ENCODE results near the gene CTNNBL1. TPM values are rescaled to one million over a fixed set of nuclear protein-coding genes. Genes with fewer than 3 reads are reported as not detected.

CTNNBL1 gene
- total and polyA plus RNA-seq, 2 experiments from 2014 or later: 36.3 to 68.7 TPM

DNA sequence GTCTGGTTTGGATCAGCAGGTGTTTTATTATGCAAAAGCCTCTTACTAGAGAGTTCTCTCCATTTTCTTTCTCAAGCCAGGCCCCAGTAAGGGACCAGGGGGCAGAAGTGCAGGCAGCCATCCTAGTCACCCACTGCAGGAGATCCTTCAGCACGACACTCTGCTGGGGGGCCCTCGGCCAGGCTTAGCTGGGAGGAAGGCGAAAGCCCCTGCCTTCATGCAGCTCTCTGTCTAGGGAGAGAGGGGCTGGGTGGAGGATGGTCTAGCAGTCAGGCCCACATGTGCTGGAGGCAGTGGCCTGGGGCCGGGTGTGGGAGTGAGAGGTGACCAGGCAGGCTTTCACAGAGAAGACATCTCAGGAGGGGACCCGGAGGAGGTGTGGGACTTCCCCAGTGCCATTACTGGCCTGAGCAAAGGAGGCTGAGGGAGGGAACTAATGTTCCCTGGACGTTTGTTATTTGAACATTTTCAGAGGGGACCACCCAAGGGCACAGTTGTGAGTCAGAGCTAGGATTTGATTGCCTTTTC, 175.6 kb downstream of the CTNNBL1 start:
- Histone ChIP-seq H3K4me1 (ENCODE audit: insufficient read depth) (peaks cover 14% of the 10 kb centered on the region), H3F3A (replicated peaks; ENCODE audit: low read depth) (no peaks in the 10 kb centered on the region), H3K4me3 (no peak overlapping the region), H4K20me1 (replicated peaks; ENCODE audit: insufficient read depth) (no peaks in the 10 kb centered on the region), H3K36me3 (ENCODE audit: insufficient read depth) (no peaks in the 10 kb centered on the region), H3K4me2 (peak overlapping the region; percentile 63), H2AFZ (no peak overlapping the region), H3K27ac (ENCODE audit: low read depth) (no peak overlapping the region), H3K79me2 (replicated peaks; ENCODE audit: insufficient read depth) (no peaks in the 10 kb centered on the region), H3K9me2 (ENCODE audit: insufficient read depth) (no peaks in the 10 kb centered on the region), H3K27me3 (ENCODE audit: insufficient read depth) (no peaks in the 10 kb centered on the region)
- Mint-ChIP-seq H3K27ac (peak overlapping the region; percentile 85), H3K9me3 (no peaks in the 10 kb centered on the region), H3K36me3 (ENCODE audit: low read depth) (peaks cover 12% of the 10 kb centered on the region; the same call in 2 of the 3 replicates), H3K4me1 (peaks cover 26% of the 10 kb centered on the region), H3K27me3 (ENCODE audit: insufficient read depth, low read depth, poor library complexity) (peaks cover 6% of the 10 kb centered on the region), H3K4me3 (no peak overlapping the region)
- DNase-seq (ENCODE audit: low spot score) (peak; percentile 44), ATAC-seq (peak; percentile 81)
- no peak for TF ChIP-seq STAT1 (IDR thresholded peaks at IDR 0.05; ENCODE audit: unreplicated experiment)
- no peak for TF ChIP-seq POLR2AphosphoS5 (IDR thresholded peaks at IDR 0.05; ENCODE audit: low read depth)
- no peak for TF ChIP-seq EZH2phosphoT487 (IDR thresholded peaks at IDR 0.05; ENCODE audit: unreplicated experiment)
- TF ChIP-seq, protein P1, sequence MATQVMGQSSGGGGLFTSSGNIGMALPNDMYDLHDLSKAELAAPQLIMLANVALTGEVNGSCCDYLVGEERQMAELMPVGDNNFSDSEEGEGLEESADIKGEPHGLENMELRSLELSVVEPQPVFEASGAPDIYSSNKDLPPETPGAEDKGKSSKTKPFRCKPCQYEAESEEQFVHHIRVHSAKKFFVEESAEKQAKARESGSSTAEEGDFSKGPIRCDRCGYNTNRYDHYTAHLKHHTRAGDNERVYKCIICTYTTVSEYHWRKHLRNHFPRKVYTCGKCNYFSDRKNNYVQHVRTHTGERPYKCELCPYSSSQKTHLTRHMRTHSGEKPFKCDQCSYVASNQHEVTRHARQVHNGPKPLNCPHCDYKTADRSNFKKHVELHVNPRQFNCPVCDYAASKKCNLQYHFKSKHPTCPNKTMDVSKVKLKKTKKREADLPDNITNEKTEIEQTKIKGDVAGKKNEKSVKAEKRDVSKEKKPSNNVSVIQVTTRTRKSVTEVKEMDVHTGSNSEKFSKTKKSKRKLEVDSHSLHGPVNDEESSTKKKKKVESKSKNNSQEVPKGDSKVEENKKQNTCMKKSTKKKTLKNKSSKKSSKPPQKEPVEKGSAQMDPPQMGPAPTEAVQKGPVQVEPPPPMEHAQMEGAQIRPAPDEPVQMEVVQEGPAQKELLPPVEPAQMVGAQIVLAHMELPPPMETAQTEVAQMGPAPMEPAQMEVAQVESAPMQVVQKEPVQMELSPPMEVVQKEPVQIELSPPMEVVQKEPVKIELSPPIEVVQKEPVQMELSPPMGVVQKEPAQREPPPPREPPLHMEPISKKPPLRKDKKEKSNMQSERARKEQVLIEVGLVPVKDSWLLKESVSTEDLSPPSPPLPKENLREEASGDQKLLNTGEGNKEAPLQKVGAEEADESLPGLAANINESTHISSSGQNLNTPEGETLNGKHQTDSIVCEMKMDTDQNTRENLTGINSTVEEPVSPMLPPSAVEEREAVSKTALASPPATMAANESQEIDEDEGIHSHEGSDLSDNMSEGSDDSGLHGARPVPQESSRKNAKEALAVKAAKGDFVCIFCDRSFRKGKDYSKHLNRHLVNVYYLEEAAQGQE (IDR thresholded peaks at IDR 0.05; ENCODE audit: unreplicated experiment): no peak
- no peak for TF ChIP-seq CREB1 (CRISPR knock-in tag; IDR thresholded peaks at IDR 0.05; ENCODE audit: low read depth)
- no peak for TF ChIP-seq ZNF331 (CRISPR knock-in tag; IDR thresholded peaks at IDR 0.05; ENCODE audit: low read depth)
- no peak for TF ChIP-seq JUNB (IDR thresholded peaks at IDR 0.05; ENCODE audit: unreplicated experiment)
- TF ChIP-seq, protein P2, sequence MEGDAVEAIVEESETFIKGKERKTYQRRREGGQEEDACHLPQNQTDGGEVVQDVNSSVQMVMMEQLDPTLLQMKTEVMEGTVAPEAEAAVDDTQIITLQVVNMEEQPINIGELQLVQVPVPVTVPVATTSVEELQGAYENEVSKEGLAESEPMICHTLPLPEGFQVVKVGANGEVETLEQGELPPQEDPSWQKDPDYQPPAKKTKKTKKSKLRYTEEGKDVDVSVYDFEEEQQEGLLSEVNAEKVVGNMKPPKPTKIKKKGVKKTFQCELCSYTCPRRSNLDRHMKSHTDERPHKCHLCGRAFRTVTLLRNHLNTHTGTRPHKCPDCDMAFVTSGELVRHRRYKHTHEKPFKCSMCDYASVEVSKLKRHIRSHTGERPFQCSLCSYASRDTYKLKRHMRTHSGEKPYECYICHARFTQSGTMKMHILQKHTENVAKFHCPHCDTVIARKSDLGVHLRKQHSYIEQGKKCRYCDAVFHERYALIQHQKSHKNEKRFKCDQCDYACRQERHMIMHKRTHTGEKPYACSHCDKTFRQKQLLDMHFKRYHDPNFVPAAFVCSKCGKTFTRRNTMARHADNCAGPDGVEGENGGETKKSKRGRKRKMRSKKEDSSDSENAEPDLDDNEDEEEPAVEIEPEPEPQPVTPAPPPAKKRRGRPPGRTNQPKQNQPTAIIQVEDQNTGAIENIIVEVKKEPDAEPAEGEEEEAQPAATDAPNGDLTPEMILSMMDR (conservative IDR thresholded peaks at IDR 0.05; ENCODE audit: low read depth in 2 of 2): no peak
- no peak for TF ChIP-seq ZNF114 (CRISPR knock-in tag; IDR thresholded peaks at IDR 0.05)

DNA sequence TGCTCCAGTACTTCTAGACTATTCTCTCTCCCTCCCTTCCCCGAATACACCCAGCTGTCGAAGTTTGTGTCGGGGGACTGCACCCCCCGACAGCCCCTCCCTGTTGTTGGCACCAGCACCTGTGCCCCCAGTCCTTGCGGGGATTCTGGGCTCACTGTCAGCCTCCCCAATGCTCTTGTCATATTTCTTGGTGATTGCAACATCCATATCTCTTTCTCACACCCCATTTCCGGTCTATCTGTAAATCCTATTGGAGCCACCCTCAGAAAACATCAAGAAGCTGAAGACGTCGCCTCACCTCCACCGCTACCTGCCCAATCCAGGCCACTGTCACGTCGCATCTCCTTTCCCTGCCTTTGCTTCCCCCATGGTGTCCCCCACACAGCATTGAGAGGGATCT, 176.5 kb downstream of the CTNNBL1 start:
- H4K20me1 ChIP-seq (replicated peaks; ENCODE audit: insufficient read depth): no peaks in the 10 kb centered on the region
- H3K9me3 Mint-ChIP-seq: no peaks in the 10 kb centered on the region
- peaks cover 12% of the 10 kb centered on the region; the same call in 2 of the 3 replicates for H3K36me3 Mint-ChIP-seq (ENCODE audit: low read depth)
- no peaks in the 10 kb centered on the region for H3K9me2 ChIP-seq (ENCODE audit: insufficient read depth)
- H3K27ac Mint-ChIP-seq: peak overlapping the region; percentile 13
- H3K79me2 ChIP-seq (replicated peaks; ENCODE audit: insufficient read depth): no peaks in the 10 kb centered on the region
- H3K4me2 ChIP-seq: no peak overlapping the region
- no peak overlapping the region for H3K4me3 ChIP-seq
- peaks cover 7% of the 10 kb centered on the region for H3K27me3 Mint-ChIP-seq (ENCODE audit: insufficient read depth, low read depth, poor library complexity)
- H3K27me3 ChIP-seq (ENCODE audit: insufficient read depth): no peaks in the 10 kb centered on the region
- H3K4me3 Mint-ChIP-seq: no peak overlapping the region
- DNase-seq (ENCODE audit: low spot score) (no peak), ATAC-seq (no peak)
- no peaks in the 10 kb centered on the region for H3F3A ChIP-seq (replicated peaks; ENCODE audit: low read depth)
- peaks cover 24% of the 10 kb centered on the region for H3K4me1 Mint-ChIP-seq
- H2AFZ ChIP-seq: no peak overlapping the region
- no peaks in the 10 kb centered on the region for H3K36me3 ChIP-seq (ENCODE audit: insufficient read depth)
- peaks cover 14% of the 10 kb centered on the region for H3K4me1 ChIP-seq (ENCODE audit: insufficient read depth)
- no peak overlapping the region for H3K27ac ChIP-seq (ENCODE audit: low read depth)
- TF ChIP-seq ZNF114 (CRISPR knock-in tag; IDR thresholded peaks at IDR 0.05) (no peak), NANOG (IDR thresholded peaks at IDR 0.05; ENCODE audit: borderline replicate concordance) (no peak), JUNB (IDR thresholded peaks at IDR 0.05; ENCODE audit: unreplicated experiment) (no peak), STAT1 (IDR thresholded peaks at IDR 0.05; ENCODE audit: unreplicated experiment) (no peak)
- TF ChIP-seq, protein P3, sequence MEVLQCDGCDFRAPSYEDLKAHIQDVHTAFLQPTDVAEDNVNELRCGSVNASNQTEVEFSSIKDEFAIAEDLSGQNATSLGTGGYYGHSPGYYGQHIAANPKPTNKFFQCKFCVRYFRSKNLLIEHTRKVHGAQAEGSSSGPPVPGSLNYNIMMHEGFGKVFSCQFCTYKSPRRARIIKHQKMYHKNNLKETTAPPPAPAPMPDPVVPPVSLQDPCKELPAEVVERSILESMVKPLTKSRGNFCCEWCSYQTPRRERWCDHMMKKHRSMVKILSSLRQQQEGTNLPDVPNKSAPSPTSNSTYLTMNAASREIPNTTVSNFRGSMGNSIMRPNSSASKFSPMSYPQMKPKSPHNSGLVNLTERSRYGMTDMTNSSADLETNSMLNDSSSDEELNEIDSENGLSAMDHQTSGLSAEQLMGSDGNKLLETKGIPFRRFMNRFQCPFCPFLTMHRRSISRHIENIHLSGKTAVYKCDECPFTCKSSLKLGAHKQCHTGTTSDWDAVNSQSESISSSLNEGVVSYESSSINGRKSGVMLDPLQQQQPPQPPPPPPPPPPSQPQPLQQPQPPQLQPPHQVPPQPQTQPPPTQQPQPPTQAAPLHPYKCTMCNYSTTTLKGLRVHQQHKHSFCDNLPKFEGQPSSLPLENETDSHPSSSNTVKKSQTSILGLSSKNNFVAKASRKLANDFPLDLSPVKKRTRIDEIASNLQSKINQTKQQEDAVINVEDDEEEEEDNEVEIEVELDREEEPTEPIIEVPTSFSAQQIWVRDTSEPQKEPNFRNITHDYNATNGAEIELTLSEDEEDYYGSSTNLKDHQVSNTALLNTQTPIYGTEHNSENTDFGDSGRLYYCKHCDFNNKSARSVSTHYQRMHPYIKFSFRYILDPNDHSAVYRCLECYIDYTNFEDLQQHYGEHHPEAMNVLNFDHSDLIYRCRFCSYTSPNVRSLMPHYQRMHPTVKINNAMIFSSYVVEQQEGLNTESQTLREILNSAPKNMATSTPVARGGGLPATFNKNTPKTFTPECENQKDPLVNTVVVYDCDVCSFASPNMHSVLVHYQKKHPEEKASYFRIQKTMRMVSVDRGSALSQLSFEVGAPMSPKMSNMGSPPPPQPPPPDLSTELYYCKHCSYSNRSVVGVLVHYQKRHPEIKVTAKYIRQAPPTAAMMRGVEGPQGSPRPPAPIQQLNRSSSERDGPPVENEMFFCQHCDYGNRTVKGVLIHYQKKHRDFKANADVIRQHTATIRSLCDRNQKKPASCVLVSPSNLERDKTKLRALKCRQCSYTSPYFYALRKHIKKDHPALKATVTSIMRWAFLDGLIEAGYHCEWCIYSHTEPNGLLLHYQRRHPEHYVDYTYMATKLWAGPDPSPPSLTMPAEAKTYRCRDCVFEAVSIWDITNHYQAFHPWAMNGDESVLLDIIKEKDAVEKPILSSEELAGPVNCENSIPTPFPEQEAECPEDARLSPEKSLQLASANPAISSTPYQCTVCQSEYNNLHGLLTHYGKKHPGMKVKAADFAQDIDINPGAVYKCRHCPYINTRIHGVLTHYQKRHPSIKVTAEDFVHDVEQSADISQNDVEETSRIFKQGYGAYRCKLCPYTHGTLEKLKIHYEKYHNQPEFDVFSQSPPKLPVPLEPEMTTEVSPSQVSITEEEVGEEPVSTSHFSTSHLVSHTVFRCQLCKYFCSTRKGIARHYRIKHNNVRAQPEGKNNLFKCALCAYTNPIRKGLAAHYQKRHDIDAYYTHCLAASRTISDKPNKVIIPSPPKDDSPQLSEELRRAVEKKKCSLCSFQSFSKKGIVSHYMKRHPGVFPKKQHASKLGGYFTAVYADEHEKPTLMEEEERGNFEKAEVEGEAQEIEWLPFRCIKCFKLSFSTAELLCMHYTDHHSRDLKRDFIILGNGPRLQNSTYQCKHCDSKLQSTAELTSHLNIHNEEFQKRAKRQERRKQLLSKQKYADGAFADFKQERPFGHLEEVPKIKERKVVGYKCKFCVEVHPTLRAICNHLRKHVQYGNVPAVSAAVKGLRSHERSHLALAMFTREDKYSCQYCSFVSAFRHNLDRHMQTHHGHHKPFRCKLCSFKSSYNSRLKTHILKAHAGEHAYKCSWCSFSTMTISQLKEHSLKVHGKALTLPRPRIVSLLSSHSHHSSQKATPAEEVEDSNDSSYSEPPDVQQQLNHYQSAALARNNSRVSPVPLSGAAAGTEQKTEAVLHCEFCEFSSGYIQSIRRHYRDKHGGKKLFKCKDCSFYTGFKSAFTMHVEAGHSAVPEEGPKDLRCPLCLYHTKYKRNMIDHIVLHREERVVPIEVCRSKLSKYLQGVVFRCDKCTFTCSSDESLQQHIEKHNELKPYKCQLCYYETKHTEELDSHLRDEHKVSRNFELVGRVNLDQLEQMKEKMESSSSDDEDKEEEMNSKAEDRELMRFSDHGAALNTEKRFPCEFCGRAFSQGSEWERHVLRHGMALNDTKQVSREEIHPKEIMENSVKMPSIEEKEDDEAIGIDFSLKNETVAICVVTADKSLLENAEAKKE (CRISPR knock-in tag; IDR thresholded peaks at IDR 0.05): no peak

Data from GM23338 (cell line).